ENCODE data around the gene RAB4A. TPM values are rescaled to one million over a fixed set of nuclear protein-coding genes. Genes with fewer than 3 reads are reported as not detected.
A peak's percentile ranks its signal among the peaks of the same experiment; 100 is the strongest.

RAB4A gene
- total RNA-seq, 1 experiment from 2014 or later, result 66.7 TPM

DNA sequence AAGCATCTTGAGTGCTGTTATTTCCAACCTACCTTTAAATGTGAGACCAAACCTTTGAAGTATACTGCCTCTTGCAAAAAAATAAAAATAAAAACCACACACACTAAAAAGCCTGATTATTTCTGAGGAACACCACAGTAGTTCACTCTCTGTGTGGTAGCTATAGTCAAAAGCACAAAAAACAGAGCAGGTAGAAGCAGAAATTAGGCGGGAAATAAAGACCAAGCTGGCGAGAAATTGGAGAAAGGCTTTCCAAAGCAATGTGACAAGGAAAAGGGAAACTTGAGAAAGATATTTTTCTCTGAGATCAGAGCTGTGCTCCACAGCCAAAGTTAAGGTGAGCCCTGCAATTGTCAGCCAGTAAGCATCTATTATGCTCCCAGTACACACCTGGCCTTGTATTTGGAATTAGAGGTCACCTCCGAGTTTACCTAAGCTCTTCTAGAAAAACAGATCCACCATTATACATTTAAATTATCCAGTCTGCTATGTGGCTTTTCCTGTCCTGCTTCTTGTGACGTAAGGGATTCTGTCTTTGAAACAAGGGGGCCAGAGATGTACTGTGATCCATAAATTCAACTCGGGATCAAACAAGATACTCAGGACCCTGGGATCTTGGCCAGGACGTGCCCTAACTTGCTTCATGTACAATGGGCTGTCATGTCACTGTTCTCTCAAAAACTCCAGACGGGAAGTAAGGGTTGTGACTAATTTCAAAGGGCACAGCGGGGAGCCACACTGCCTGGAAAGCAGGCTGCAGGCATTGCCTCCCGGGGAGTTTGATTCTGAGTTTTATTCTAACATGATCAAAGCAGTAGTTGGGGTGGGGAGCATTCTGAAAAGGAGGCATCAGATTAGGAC lies 39.8 kb upstream of the RAB4A start:
- Histone ChIP-seq H3T11ph (ENCODE audit: low read length) (peak overlapping the region; percentile 23), H3K9ac (ENCODE audit: extremely low read depth, insufficient read length, low read length) (no peak overlapping the region), H4K5ac (ENCODE audit: insufficient read length, low read depth, low read length) (no peak overlapping the region), H3K18ac (ENCODE audit: insufficient read length, low read depth, low read length) (no peak overlapping the region), H2AK5ac (ENCODE audit: insufficient read length, low read length) (no peak overlapping the region), H2BK120ac (ENCODE audit: low read depth, low read length, poor library complexity, severe bottlenecking) (no peak overlapping the region), H2BK20ac (ENCODE audit: low read depth, low read length, poor library complexity, severe bottlenecking) (peak overlapping the region; percentile 83), H3K79me1 (ENCODE audit: insufficient read depth, low read depth, low read length, poor library complexity, severe bottlenecking) (no peaks in the 10 kb centered on the region), H2BK15ac (ENCODE audit: low read depth, low read length) (no peak overlapping the region), H3K79me2 (ENCODE audit: insufficient read depth, low read length) (no peaks in the 10 kb centered on the region), H3K56ac (ENCODE audit: insufficient read length, low read depth, low read length) (no peak overlapping the region), H3K27ac (ENCODE audit: insufficient read length, low read depth, low read length) (peak overlapping the region; percentile 69), H3K23me2 (ENCODE audit: insufficient read length, low read depth, low read length, poor library complexity, severe bottlenecking) (no peaks in the 10 kb centered on the region), H4K20me1 (ENCODE audit: control insufficient read depth, insufficient read depth, insufficient read length) (no peaks in the 10 kb centered on the region), H2BK12ac (ENCODE audit: insufficient read length, low read depth, low read length) (no peak overlapping the region), H3K4me1 (ENCODE audit: insufficient read depth, low read length) (peaks cover 32% of the 10 kb centered on the region), H3K23ac (ENCODE audit: insufficient read length, low read depth, low read length) (no peak overlapping the region), H3K4me2 (ENCODE audit: insufficient read depth, insufficient read length, low read length) (peak overlapping the region; percentile 37), H3K14ac (ENCODE audit: insufficient read depth, low read length) (no peak overlapping the region), H3K4ac (ENCODE audit: low read depth, low read length) (no peak overlapping the region), H2AFZ (ENCODE audit: low read length) (no peak overlapping the region), H2BK5ac (ENCODE audit: insufficient read length, low read length) (no peak overlapping the region), H3K27me3 (ENCODE audit: insufficient read depth, low read length) (no peaks in the 10 kb centered on the region), H4K8ac (replicated peaks; ENCODE audit: insufficient read length, low read depth, low read length) (no peak overlapping the region), H4K91ac (ENCODE audit: insufficient read length, low read depth, low read length) (no peak overlapping the region), H3K9me3 (ENCODE audit: control insufficient read depth, low read depth, low read length) (no peaks in the 10 kb centered on the region)
- peaks cover 65 to 70% of the 10 kb centered on the region in 2 experiments for H3K4me1 Mint-ChIP-seq
- H3K9me3 Mint-ChIP-seq, result no peaks in the 10 kb centered on the region; a peak in 2 of 5 replicates
- WGBS (ENCODE audit: extremely low coverage, insufficient read length, low lambda C conversion rate), result no CpG with 5 or more reads among the region's 9 CpGs
- H3K4me3 Mint-ChIP-seq, result peak overlapping the region; percentile 11 to 57; a peak in 4 of 5 replicates
- no peak for DNase-seq
- H3K27me3 Mint-ChIP-seq (ENCODE audit: low read depth), result no peaks in the 10 kb centered on the region; the same call in 1 of the 2 replicates
- peaks cover 0 to 2% (median 0%) of the 10 kb centered on the region in 3 experiments; a peak in 2 of 7 replicates for H3K36me3 Mint-ChIP-seq (ENCODE audit: insufficient read depth in 1 of 3, low read depth in 3 of 3)
- TF ChIP-seq, protein P1, sequence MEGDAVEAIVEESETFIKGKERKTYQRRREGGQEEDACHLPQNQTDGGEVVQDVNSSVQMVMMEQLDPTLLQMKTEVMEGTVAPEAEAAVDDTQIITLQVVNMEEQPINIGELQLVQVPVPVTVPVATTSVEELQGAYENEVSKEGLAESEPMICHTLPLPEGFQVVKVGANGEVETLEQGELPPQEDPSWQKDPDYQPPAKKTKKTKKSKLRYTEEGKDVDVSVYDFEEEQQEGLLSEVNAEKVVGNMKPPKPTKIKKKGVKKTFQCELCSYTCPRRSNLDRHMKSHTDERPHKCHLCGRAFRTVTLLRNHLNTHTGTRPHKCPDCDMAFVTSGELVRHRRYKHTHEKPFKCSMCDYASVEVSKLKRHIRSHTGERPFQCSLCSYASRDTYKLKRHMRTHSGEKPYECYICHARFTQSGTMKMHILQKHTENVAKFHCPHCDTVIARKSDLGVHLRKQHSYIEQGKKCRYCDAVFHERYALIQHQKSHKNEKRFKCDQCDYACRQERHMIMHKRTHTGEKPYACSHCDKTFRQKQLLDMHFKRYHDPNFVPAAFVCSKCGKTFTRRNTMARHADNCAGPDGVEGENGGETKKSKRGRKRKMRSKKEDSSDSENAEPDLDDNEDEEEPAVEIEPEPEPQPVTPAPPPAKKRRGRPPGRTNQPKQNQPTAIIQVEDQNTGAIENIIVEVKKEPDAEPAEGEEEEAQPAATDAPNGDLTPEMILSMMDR (conservative IDR thresholded peaks at IDR 0.05), result no peak
- H3K27ac Mint-ChIP-seq, result peak overlapping the region; percentile 88 to 98 (median 91)
